ENCODE data around the gene UNC5A. TPM values are rescaled to one million over a fixed set of nuclear protein-coding genes. Genes with fewer than 3 reads are reported as not detected.
"Not testable (repeated sequence)": the region's sequence is repeated elsewhere in the genome, so short reads cannot be mapped to it uniquely, and the experiment has no call there.

The UNC5A gene
- total RNA-seq, 1 experiment from 2014 or later = 10.1 TPM

GRCh38 chr5:176870110-176870591 lies 59.8 kb downstream of the UNC5A start:
- POLR2A ChIA-PET = no interaction called here
- Histone ChIP-seq H3K9me3 (ENCODE audit: control insufficient read depth in 1 of 2, insufficient read depth in 1 of 2, low read depth in 1 of 2, low read length in 2 of 2) (no peaks in the 10 kb centered on the region), H2AFZ (ENCODE audit: low read depth, low read length, poor library complexity, severe bottlenecking) (no peak overlapping the region), H3K27ac (ENCODE audit: low read depth, low read length) (no peak overlapping the region), H3K4me3 (replicated peaks in 1 of 2; ENCODE audit: low read depth in 1 of 2, low read length in 2 of 2) (no peak overlapping the region), H3K9ac (ENCODE audit: low read length) (no peak overlapping the region), H3K79me2 (ENCODE audit: insufficient read depth, low read length) (no peaks in the 10 kb centered on the region), H3K4me2 (ENCODE audit: low read length) (no peak overlapping the region), H3K9me2 (ENCODE audit: insufficient read depth) (no peaks in the 10 kb centered on the region), H3K27me3 (ENCODE audit: insufficient read depth, low read length) (no peaks in the 10 kb centered on the region), H4K20me1 (ENCODE audit: insufficient read depth) (no peaks in the 10 kb centered on the region), H3K4me1 (ENCODE audit: control insufficient read depth in 1 of 2, insufficient read depth in 2 of 2, low read length in 2 of 2) (no peaks in the 10 kb centered on the region), H3K36me3 (ENCODE audit: control insufficient read depth in 1 of 2, insufficient read depth in 2 of 2, low read length in 2 of 2) (no peaks in the 10 kb centered on the region)
- BruUV-seq (replicated peaks) = no TSS peak
- TF ChIP-seq, protein P1, sequence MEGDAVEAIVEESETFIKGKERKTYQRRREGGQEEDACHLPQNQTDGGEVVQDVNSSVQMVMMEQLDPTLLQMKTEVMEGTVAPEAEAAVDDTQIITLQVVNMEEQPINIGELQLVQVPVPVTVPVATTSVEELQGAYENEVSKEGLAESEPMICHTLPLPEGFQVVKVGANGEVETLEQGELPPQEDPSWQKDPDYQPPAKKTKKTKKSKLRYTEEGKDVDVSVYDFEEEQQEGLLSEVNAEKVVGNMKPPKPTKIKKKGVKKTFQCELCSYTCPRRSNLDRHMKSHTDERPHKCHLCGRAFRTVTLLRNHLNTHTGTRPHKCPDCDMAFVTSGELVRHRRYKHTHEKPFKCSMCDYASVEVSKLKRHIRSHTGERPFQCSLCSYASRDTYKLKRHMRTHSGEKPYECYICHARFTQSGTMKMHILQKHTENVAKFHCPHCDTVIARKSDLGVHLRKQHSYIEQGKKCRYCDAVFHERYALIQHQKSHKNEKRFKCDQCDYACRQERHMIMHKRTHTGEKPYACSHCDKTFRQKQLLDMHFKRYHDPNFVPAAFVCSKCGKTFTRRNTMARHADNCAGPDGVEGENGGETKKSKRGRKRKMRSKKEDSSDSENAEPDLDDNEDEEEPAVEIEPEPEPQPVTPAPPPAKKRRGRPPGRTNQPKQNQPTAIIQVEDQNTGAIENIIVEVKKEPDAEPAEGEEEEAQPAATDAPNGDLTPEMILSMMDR (IDR thresholded peaks at IDR 0.05 in 2 of 3, conservative IDR thresholded peaks at IDR 0.05 in 1 of 3; ENCODE audit: borderline replicate concordance in 1 of 3, insufficient read depth in 1 of 3, low read depth in 2 of 3, low read length in 2 of 3) = peak; percentile 55 to 68 (median 57); a peak in 5 of 6 replicates
- TF ChIP-seq SP1 (IDR thresholded peaks at IDR 0.05; ENCODE audit: low read depth) = no peak
- CTCF ChIA-PET = interaction anchor here (0.9 to 1.0 kb wide), 3 partner anchors 11 to 210 kb away, joined by 3 read pairs; no protein-coding TSS in a partner anchor
- DNase-seq (ENCODE audit: low read depth, low spot score) (peak; percentile 57), ATAC-seq (peak; percentile 96)
- intact Hi-C loops (cut with micrococcal nuclease) = no loop called here
- RAD21 ChIA-PET (ENCODE audit: low non-redundant PET in 1 of 2, low total read pairs in 2 of 2, uncharacterized antibody in 2 of 2, unreplicated experiment in 2 of 2) = no interaction called here

GRCh38 chr5:176870644-176871043 lies 60.3 kb downstream of the UNC5A start:
- H3K27ac ChIP-seq (ENCODE audit: low read depth, low read length); H3K9me2 ChIP-seq (ENCODE audit: insufficient read depth); intact Hi-C loops (cut with micrococcal nuclease); H2AFZ ChIP-seq (ENCODE audit: low read depth, low read length, poor library complexity, severe bottlenecking); H3K4me2 ChIP-seq (ENCODE audit: low read length); ATAC-seq; DNase-seq (ENCODE audit: low read depth, low spot score); RAD21 ChIA-PET (ENCODE audit: low non-redundant PET in 1 of 2, low total read pairs in 2 of 2, uncharacterized antibody in 2 of 2, unreplicated experiment in 2 of 2); H3K4me3 ChIP-seq (replicated peaks in 1 of 2; ENCODE audit: low read depth in 1 of 2, low read length in 2 of 2); H3K36me3 ChIP-seq (ENCODE audit: control insufficient read depth in 1 of 2, insufficient read depth in 2 of 2, low read length in 2 of 2); H4K20me1 ChIP-seq (ENCODE audit: insufficient read depth); H3K9me3 ChIP-seq (ENCODE audit: control insufficient read depth in 1 of 2, insufficient read depth in 1 of 2, low read depth in 1 of 2, low read length in 2 of 2); H3K4me1 ChIP-seq (ENCODE audit: control insufficient read depth in 1 of 2, insufficient read depth in 2 of 2, low read length in 2 of 2); H3K27me3 ChIP-seq (ENCODE audit: insufficient read depth, low read length); H3K79me2 ChIP-seq (ENCODE audit: insufficient read depth, low read length); H3K9ac ChIP-seq (ENCODE audit: low read length); POLR2A ChIA-PET; BruUV-seq (replicated peaks): not testable (repeated sequence)
- CTCF ChIA-PET = interaction anchor here (1.0 kb wide), 2 partner anchors 11 to 28 kb away, joined by 3 read pairs; no protein-coding TSS in a partner anchor

- BruUV-seq (replicated peaks); POLR2A ChIA-PET; intact Hi-C loops (cut with micrococcal nuclease); H3K36me3 ChIP-seq (ENCODE audit: control insufficient read depth in 1 of 2, insufficient read depth in 2 of 2, low read length in 2 of 2); H3K9me2 ChIP-seq (ENCODE audit: insufficient read depth); CTCF ChIA-PET; H4K20me1 ChIP-seq (ENCODE audit: insufficient read depth); H2AFZ ChIP-seq (ENCODE audit: low read depth, low read length, poor library complexity, severe bottlenecking); H3K27me3 ChIP-seq (ENCODE audit: insufficient read depth, low read length); H3K4me3 ChIP-seq (replicated peaks in 1 of 2; ENCODE audit: low read depth in 1 of 2, low read length in 2 of 2); H3K9me3 ChIP-seq (ENCODE audit: control insufficient read depth in 1 of 2, insufficient read depth in 1 of 2, low read depth in 1 of 2, low read length in 2 of 2); H3K27ac ChIP-seq (ENCODE audit: low read depth, low read length); H3K4me1 ChIP-seq (ENCODE audit: control insufficient read depth in 1 of 2, insufficient read depth in 2 of 2, low read length in 2 of 2); DNase-seq (ENCODE audit: low read depth, low spot score); H3K4me2 ChIP-seq (ENCODE audit: low read length); H3K9ac ChIP-seq (ENCODE audit: low read length); ATAC-seq; H3K79me2 ChIP-seq (ENCODE audit: insufficient read depth, low read length): not testable (repeated sequence)
- RAD21 ChIA-PET (ENCODE audit: low non-redundant PET in 1 of 2, low total read pairs in 2 of 2, uncharacterized antibody in 2 of 2, unreplicated experiment in 2 of 2) = interaction anchor here in 1 of 2 experiments (0.6 kb wide), 1 partner anchor 130 kb away, joined by 3 read pairs; no protein-coding TSS in a partner anchor
Measured at GRCh38 chr5:176872586-176872985, 62.2 kb downstream of the UNC5A start.

- H3K9ac ChIP-seq (ENCODE audit: low read length); H3K27me3 ChIP-seq (ENCODE audit: insufficient read depth, low read length); H3K79me2 ChIP-seq (ENCODE audit: insufficient read depth, low read length); H3K4me2 ChIP-seq (ENCODE audit: low read length); ATAC-seq; H3K27ac ChIP-seq (ENCODE audit: low read depth, low read length); DNase-seq (ENCODE audit: low read depth, low spot score); intact Hi-C loops (cut with micrococcal nuclease); CTCF ChIA-PET; H3K4me3 ChIP-seq (replicated peaks in 1 of 2; ENCODE audit: low read depth in 1 of 2, low read length in 2 of 2); POLR2A ChIA-PET; H3K4me1 ChIP-seq (ENCODE audit: control insufficient read depth in 1 of 2, insufficient read depth in 2 of 2, low read length in 2 of 2); H2AFZ ChIP-seq (ENCODE audit: low read depth, low read length, poor library complexity, severe bottlenecking); H3K9me3 ChIP-seq (ENCODE audit: control insufficient read depth in 1 of 2, insufficient read depth in 1 of 2, low read depth in 1 of 2, low read length in 2 of 2); H4K20me1 ChIP-seq (ENCODE audit: insufficient read depth); BruUV-seq (replicated peaks); H3K36me3 ChIP-seq (ENCODE audit: control insufficient read depth in 1 of 2, insufficient read depth in 2 of 2, low read length in 2 of 2); H3K9me2 ChIP-seq (ENCODE audit: insufficient read depth): not testable (repeated sequence)
- RAD21 ChIA-PET (ENCODE audit: low non-redundant PET in 1 of 2, low total read pairs in 2 of 2, uncharacterized antibody in 2 of 2, unreplicated experiment in 2 of 2) = interaction anchor here in 1 of 2 experiments (0.6 kb wide), 1 partner anchor 129 kb away, joined by 3 read pairs; no protein-coding TSS in a partner anchor
Measured at GRCh38 chr5:176873011-176873410, 62.7 kb downstream of the UNC5A start.
